H9 (cell line): Measurements from ENCODE around the gene TUBG1. TPM values are rescaled to one million over a fixed set of nuclear protein-coding genes. Genes with fewer than 3 reads are reported as not detected.

Experiments
- DNase-seq: peaks from one replicate; pipeline ENCODE4 v3.0.0-alpha.2; 2017
- H2AFZ ChIP-seq: one replicate; pipeline ENCODE4 v1.6.1; 2013; ENCODE audit warnings: mild to moderate bottlenecking, low read length, control low read depth, moderate library complexity
- H2AK5ac ChIP-seq: 2 replicates; pipeline ENCODE4 v1.6.1; 2013; ENCODE audit warnings: low read length, control low read depth, mixed read lengths; ENCODE audit not compliant: insufficient read length
- H2BK120ac ChIP-seq: one replicate; pipeline ENCODE4 v1.6.1; 2013; ENCODE audit warnings: low read depth, mild to moderate bottlenecking, low read length, control low read depth, inconsistent platforms; ENCODE audit not compliant: poor library complexity, severe bottlenecking
- H2BK12ac ChIP-seq: 2 replicates; pipeline ENCODE4 v1.6.1; 2013; ENCODE audit warnings: low read length, control low read depth, mixed read lengths, low read depth; ENCODE audit not compliant: insufficient read length
- H2BK15ac ChIP-seq: 2 replicates; pipeline ENCODE4 v1.6.1; 2013; ENCODE audit warnings: low read depth, low read length, control low read depth
- H2BK20ac ChIP-seq: one replicate; pipeline ENCODE4 v1.6.1; 2013; ENCODE audit warnings: low read depth, mild to moderate bottlenecking, low read length, control low read depth, inconsistent platforms; ENCODE audit not compliant: poor library complexity, severe bottlenecking
- H2BK5ac ChIP-seq: 2 replicates; pipeline ENCODE4 v1.6.1; 2013; ENCODE audit warnings: low read length, control low read depth, mixed read lengths; ENCODE audit not compliant: insufficient read length
- H3K14ac ChIP-seq: 2 replicates; pipeline ENCODE4 v1.6.1; 2013; ENCODE audit warnings: low read length, control low read depth; ENCODE audit not compliant: insufficient read depth
- H3K18ac ChIP-seq: 2 replicates; pipeline ENCODE4 v1.6.1; 2013; ENCODE audit warnings: low read depth, mild to moderate bottlenecking, mixed read lengths, low read length, control low read depth; ENCODE audit not compliant: insufficient read length
- H3K23ac ChIP-seq: 2 replicates; pipeline ENCODE4 v1.6.1; 2013; ENCODE audit warnings: low read length, control low read depth, mixed read lengths, low read depth; ENCODE audit not compliant: insufficient read length
- H3K23me2 ChIP-seq: 2 replicates; pipeline ENCODE4 v1.6.1; 2013; ENCODE audit warnings: low read depth, mild to moderate bottlenecking, mixed read lengths, low read length, control low read depth; ENCODE audit not compliant: insufficient read length, poor library complexity, severe bottlenecking
- H3K27ac ChIP-seq: 2 replicates; pipeline ENCODE4 v1.5.1; 2013; ENCODE audit warnings: low read length, control low read depth, mixed read lengths, low read depth; ENCODE audit not compliant: insufficient read length
- H3K27me3 ChIP-seq: 2 replicates; pipeline ENCODE4 v1.6.1; 2013; ENCODE audit warnings: low read length, control low read depth, inconsistent platforms; ENCODE audit not compliant: insufficient read depth
- H3K4ac ChIP-seq: 2 replicates; pipeline ENCODE4 v1.6.1; 2013; ENCODE audit warnings: low read depth, mild to moderate bottlenecking, control low read depth, inconsistent platforms, low read length, moderate library complexity
- H3K4me1 ChIP-seq: 2 replicates; pipeline ENCODE4 v1.6.1; 2013; ENCODE audit warnings: low read length, control low read depth, inconsistent platforms; ENCODE audit not compliant: insufficient read depth
- H3K4me2 ChIP-seq: 2 replicates; pipeline ENCODE4 v1.6.1; 2013; ENCODE audit warnings: low read length, control low read depth, mixed read lengths; ENCODE audit not compliant: insufficient read length, insufficient read depth
- H3K56ac ChIP-seq: 2 replicates; pipeline ENCODE4 v1.6.1; 2013; ENCODE audit warnings: low read depth, mild to moderate bottlenecking, mixed read lengths, low read length, control low read depth; ENCODE audit not compliant: insufficient read length
- H3K79me1 ChIP-seq: 2 replicates; pipeline ENCODE4 v1.6.1; 2013; ENCODE audit warnings: low read depth, mild to moderate bottlenecking, moderate library complexity, low read length, control low read depth, inconsistent platforms; ENCODE audit not compliant: insufficient read depth, poor library complexity, severe bottlenecking
- H3K79me2 ChIP-seq: 2 replicates; pipeline ENCODE4 v1.6.1; 2013; ENCODE audit warnings: low read length, control low read depth, inconsistent platforms; ENCODE audit not compliant: insufficient read depth
- H3K9ac ChIP-seq: 2 replicates; pipeline ENCODE4 v1.6.1; 2013; ENCODE audit warnings: low read length, control low read depth, mixed read lengths; ENCODE audit not compliant: insufficient read length; ENCODE audit errors: extremely low read depth
- H3K9me3 ChIP-seq: one replicate; pipeline ENCODE4 v1.6.1; 2013; ENCODE audit warnings: low read depth, low read length, inconsistent platforms; ENCODE audit not compliant: control insufficient read depth
- H3T11ph ChIP-seq: one replicate; pipeline ENCODE4 v1.6.1; 2013; ENCODE audit warnings: mild to moderate bottlenecking, low read length, control low read depth, inconsistent platforms
- H4K20me1 ChIP-seq: one replicate; pipeline ENCODE4 v1.6.1; 2013; ENCODE audit not compliant: control insufficient read depth, insufficient read length, insufficient read depth
- H4K5ac ChIP-seq: 2 replicates; pipeline ENCODE4 v1.6.1; 2013; ENCODE audit warnings: low read depth, mild to moderate bottlenecking, mixed read lengths, low read length, control low read depth; ENCODE audit not compliant: insufficient read length
- H4K8ac ChIP-seq: replicated peaks from 2 replicates; pipeline ENCODE4 v1.6.1; 2013; ENCODE audit warnings: low read length, control low read depth, mixed read lengths, low read depth; ENCODE audit not compliant: insufficient read length
- H4K91ac ChIP-seq: 2 replicates; pipeline ENCODE4 v1.6.1; 2013; ENCODE audit warnings: low read depth, mild to moderate bottlenecking, moderate library complexity, mixed read lengths, low read length, control low read depth; ENCODE audit not compliant: insufficient read length
- H3K27ac Mint-ChIP-seq, 3 experiments: 2 replicates in 2 of 3; 3 replicates in 1 of 3; pipeline ENCODE4 v1.8.0; 2020 to 2021; ENCODE audit warnings: mixed read lengths in 3 of 3, mild to moderate bottlenecking in 1 of 3, moderate library complexity in 1 of 3
- H3K27me3 Mint-ChIP-seq: 2 replicates; pipeline ENCODE4 v1.8.0; 2021; ENCODE audit warnings: low read depth, mild to moderate bottlenecking, moderate library complexity, mixed read lengths
- H3K36me3 Mint-ChIP-seq, 3 experiments: 2 replicates in 2 of 3; 3 replicates in 1 of 3; pipeline ENCODE4 v1.8.0; 2020 to 2021; ENCODE audit warnings: low read depth in 3 of 3, mixed read lengths in 3 of 3; ENCODE audit not compliant: insufficient read depth in 1 of 3
- H3K4me1 Mint-ChIP-seq, 2 experiments: 2 replicates each; pipeline ENCODE4 v1.8.0; 2020; ENCODE audit warnings: mixed read lengths in 2 of 2
- H3K4me3 Mint-ChIP-seq, 2 experiments: 2 replicates in 1 of 2; 3 replicates in 1 of 2; pipeline ENCODE4 v1.8.0; 2020 to 2021; ENCODE audit warnings: mild to moderate bottlenecking in 2 of 2, mixed read lengths in 2 of 2, moderate library complexity in 1 of 2
- H3K9me3 Mint-ChIP-seq, 2 experiments: 2 replicates in 1 of 2; 3 replicates in 1 of 2; pipeline ENCODE4 v1.8.0; 2020; ENCODE audit warnings: mild to moderate bottlenecking in 2 of 2, mixed read lengths in 2 of 2, moderate library complexity in 1 of 2
- CTCF ChIP-seq: fragments of 200-600 bp; sonication (generic); conservative IDR thresholded peaks from 3 replicates; pipeline ENCODE4 v1.8.0; 2021; ENCODE audit warnings: antibody characterized with exemption, mild to moderate bottlenecking
- WGBS: extraction: QIAGEN DNeasy Blood & Tissue Kit; methylation state at CpG from one replicate; pipeline ENCODE4 v1.1.7; 2013; ENCODE audit warnings: missing lambda C conversion rate, low lambda C conversion rate, mixed read lengths; ENCODE audit not compliant: insufficient read length; ENCODE audit errors: extremely low coverage; 5-methylcytosine and 5-hydroxymethylcytosine counted together
- total RNA-seq: library from RNA; stranded (reverse); gene quantifications from 2 replicates; pipeline ENCODE4 v1.2.1, GENCODE V29; 2021

The TUBG1 gene
- total RNA-seq, 1 experiment from 2014 or later, result 122 TPM

- no peak overlapping the region for H3K56ac ChIP-seq
- no peak overlapping the region for H3K23ac ChIP-seq
- no peaks in the 10 kb centered on the region for H3K79me1 ChIP-seq
- no peak overlapping the region for H2BK12ac ChIP-seq
- H3T11ph ChIP-seq, result no peak overlapping the region
- H2BK15ac ChIP-seq, result no peak overlapping the region
- H2BK120ac ChIP-seq, result no peak overlapping the region
- no peak overlapping the region for H2BK20ac ChIP-seq
- no peak overlapping the region for H3K9ac ChIP-seq
- H2BK5ac ChIP-seq, result no peak overlapping the region
- no peak overlapping the region for H4K91ac ChIP-seq
- H3K79me2 ChIP-seq, result no peaks in the 10 kb centered on the region
- H3K23me2 ChIP-seq, result no peaks in the 10 kb centered on the region
- no peak overlapping the region for H3K27ac ChIP-seq
- H4K20me1 ChIP-seq, result no peaks in the 10 kb centered on the region
- H3K9me3 ChIP-seq, result no peaks in the 10 kb centered on the region
- no peak overlapping the region for H3K14ac ChIP-seq
- H3K27ac Mint-ChIP-seq, result peak overlapping the region in 2 of 3 experiments; percentile 76; a peak in 3 of 7 replicates
- no peaks in the 10 kb centered on the region for H3K36me3 Mint-ChIP-seq
- no peak overlapping the region; a peak in 1 of 5 replicates for H3K4me3 Mint-ChIP-seq
- no peaks in the 10 kb centered on the region for H3K4me1 ChIP-seq
- no peak overlapping the region for H3K18ac ChIP-seq
- no peak overlapping the region for H4K8ac ChIP-seq
- H3K4ac ChIP-seq, result no peak overlapping the region
- no peak overlapping the region for H2AFZ ChIP-seq
- WGBS, result no CpG with 5 or more reads among the region's 2 CpGs
- TF ChIP-seq CTCF, result no peak
- H3K9me3 Mint-ChIP-seq, result no peaks in the 10 kb centered on the region
- H3K4me2 ChIP-seq, result no peak overlapping the region
- H3K27me3 Mint-ChIP-seq, result peaks cover 1% of the 10 kb centered on the region; the same call in 1 of the 2 replicates
- H4K5ac ChIP-seq, result no peak overlapping the region
- H2AK5ac ChIP-seq, result no peak overlapping the region
- peak; percentile 68 for DNase-seq
- peaks cover 8 to 9% of the 10 kb centered on the region in 2 experiments for H3K4me1 Mint-ChIP-seq
- no peaks in the 10 kb centered on the region for H3K27me3 ChIP-seq
Measured at GRCh38 chr17:42642336-42642735, 32.9 kb downstream of the TUBG1 start.
